Gastrocnemius medialis (tissue), 4 donors: Measurements from ENCODE around the gene RBM34.

Experiments used
- CTCF ChIP-seq, 5 experiments: fragments of 450-650 bp in 3 of 5; fragments of 200-600 bp in 2 of 5; sonication (generic) in 2 of 5; IDR thresholded peaks in 4 of 5; conservative IDR thresholded peaks in 1 of 5; 1 replicate in 4 of 5; 2 replicates in 1 of 5; pipeline ENCODE4 v1.5.1; 2016 to 2019; ENCODE audit warnings: antibody characterized with exemption in 5 of 5, mild to moderate bottlenecking in 3 of 5, moderate library complexity in 3 of 5
- POLR2A ChIP-seq, 2 donors: fragments of 450-650 bp; IDR thresholded peaks; one replicate each; pipeline ENCODE4 v1.6.1; 2017; ENCODE audit warnings: antibody characterized with exemption in 2 of 2, mild to moderate bottlenecking in 2 of 2, moderate library complexity in 2 of 2

- TF ChIP-seq CTCF (IDR thresholded peaks at IDR 0.05 in 4 of 5, conservative IDR thresholded peaks at IDR 0.05 in 1 of 5) (no peak), POLR2A (IDR thresholded peaks at IDR 0.05) (no peak)
Observed at GRCh38 chr1:235180916-235181460, 19.9 kb upstream of the RBM34 start.
